GM10847 (cell line): ENCODE data around the gene MISFA.

Source experiments
- POLR2A ChIP-seq: IDR thresholded peaks from 2 replicates; pipeline ENCODE4 v1.6.1; 2011; ENCODE audit not compliant: insufficient read length; ENCODE audit errors: extremely low read depth

The MISFA gene

DNA sequence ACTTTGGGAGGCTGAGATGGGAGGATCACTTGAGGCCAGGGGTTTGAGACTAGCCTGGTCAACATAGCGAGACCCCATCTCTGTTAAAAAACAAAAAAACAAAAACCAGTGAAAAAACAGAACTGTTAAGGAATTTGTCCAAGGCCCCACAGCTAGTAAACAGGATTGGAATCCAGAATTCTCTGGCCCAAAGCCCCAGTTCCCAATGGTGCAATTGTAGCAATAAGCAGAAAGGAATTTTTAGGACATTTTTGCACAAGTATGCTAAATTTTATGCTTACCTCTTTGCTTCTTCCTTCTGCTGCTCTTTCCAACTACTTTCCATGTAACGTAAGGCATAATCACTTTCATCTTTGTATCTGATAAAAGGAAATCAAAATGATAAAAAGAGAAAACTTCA is 11.6 kb downstream of the MISFA start:
- TF ChIP-seq POLR2A, result no peak

DNA sequence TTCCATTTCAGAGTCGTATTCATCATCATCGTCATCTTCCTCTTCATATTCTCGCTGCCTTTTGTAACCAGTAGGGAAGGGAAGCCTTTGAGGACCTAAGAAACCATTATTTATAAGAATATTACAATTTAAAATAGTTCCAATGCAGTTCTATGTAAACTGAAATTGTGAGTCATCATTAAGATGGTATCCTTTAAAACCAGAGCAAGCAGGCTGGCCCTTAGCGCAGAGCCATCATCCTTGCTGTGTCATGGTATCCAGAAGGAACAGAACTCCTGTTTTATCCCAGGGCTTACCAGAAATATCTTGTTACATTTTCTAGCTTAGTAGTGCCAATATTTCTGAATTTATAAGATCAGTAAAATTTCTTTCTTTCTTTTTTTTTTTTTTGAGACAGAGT is 12.8 kb downstream of the MISFA start:
- no peak for TF ChIP-seq POLR2A

DNA sequence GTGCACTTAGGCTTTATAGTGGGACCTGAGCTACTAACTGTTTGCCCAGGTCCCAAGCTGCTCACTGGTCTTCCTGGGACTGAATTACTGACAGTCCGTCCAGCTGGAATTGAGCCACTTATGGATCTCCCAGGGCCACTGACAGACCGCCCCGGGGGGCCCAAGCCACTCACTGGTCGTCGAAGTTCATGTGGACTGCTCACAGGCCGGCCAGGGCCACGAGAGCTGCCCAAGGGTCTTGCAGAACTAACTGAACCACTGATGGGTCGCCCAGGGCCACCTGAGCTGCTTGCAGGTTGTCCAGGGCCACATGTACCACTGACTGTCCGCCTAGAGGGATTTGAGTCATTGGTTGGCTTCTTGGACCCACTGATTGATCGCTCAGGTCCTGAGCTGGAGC is 15.1 kb downstream of the MISFA start:
- no peak for TF ChIP-seq POLR2A

DNA sequence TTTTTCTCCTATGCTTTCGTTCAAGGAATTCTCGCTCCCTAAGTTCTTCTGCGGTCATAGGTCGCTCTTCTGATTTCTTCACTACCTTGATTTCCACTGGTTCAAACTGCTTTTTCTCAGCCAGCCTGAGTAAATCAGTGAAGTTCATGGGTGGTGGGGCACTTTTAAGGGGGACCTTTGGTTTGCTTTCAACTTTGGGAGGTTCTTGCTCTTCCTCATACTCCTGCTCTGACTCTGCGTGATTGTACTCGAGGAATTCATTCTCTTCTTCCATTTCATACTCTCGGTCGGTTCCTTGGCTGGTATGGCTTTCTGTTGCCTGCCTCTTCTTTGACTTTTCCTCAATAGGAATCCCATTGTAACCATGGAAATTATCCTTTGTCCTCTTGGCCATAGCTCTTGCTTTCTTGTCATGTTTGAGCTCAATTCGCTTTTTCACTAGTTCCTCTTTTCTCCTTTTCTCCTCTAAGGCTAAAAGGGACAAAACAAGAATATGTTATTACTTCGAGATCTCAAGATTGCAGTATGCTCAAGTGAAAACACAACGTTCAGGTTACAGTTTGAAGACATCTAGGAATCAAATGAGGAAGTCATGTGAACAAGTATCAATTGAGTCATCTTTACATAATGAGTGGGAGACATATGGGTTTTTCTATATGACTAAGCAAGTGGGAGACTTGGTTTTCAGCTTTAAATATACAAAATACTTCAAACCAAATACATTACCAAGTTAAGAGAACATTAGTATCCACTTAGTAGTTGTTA is 16.2 kb downstream of the MISFA start:
- no peak for TF ChIP-seq POLR2A

DNA sequence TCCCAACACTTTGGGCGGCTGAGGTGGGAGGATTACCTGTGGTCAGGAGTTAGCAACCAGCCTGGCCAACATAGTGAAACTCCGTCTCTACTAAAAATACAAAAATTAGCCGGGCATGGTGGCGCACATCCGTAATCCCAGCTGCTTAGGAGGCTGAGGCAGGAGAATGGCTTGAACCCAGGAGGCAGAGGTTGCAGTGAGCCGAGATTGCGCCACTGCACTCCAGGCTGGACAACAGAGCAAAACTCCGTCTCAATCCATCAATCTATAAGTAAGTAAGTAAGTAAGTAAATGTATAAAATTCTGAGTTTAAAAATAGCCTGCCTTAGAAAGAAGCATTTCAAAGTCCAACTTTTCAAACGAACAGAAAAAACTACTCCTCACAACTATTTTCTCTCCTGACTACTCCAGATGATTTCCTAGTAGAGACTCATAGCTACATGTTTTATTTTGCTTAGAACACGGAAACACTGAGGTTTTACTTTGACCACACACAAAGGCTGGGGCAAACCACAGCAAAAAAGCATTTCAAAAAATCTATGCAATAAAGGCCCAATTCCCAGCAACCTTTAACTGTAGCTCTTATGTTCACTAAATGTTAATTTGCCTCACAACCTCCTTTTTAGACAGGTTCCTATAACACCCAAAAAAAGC is 18.2 kb downstream of the MISFA start:
- TF ChIP-seq POLR2A, result no peak

DNA sequence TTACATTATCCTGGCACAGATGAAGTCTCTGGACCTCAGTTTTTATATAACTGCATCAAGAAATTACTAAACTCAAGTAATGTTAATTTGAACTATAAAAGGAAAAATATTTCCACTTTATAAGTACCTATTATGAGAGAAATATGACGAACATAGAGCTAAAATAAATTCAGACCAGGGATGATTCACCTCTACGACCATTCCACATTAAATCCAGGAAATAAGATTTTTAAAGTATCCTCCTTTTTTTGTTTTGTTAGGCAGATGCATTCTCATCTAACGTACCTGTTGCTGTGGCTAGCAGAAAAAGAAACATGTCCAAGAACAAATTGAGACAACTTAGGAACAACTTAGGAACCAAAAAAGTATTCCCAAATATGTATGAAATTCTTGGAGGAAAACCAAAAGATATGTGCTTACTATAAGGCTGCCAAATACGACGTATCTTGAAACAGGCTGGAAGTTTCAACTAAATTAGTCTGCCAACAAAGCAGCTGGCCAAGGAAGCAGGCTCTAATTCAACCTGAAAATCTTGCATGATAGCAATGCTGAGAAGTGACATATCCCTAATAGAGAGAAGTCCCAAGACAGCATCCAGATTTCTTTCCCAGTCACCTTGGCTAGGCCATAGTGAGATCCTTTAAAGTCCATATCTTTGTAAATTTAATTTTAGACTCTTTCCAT is 18.9 kb downstream of the MISFA start:
- TF ChIP-seq POLR2A, result no peak

DNA sequence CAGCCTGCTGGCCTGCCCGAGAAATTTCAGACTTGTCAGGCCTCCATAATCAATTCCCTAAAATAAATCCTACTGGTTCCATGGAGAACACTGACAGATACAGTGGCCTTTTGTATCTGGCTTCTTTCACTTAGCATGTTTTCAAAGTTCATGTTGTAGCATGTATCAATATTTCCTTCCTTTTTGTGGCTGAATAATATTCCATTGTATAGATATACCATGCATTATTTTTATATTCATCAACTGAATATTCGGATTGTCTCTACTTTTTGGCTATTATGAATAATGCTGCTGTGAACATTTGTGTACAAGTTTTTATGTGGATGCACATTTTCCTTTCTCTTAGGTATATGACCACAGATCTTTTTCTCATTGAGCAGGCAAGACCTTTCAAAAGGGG is 24.1 kb downstream of the MISFA start:
- TF ChIP-seq POLR2A, result no peak

DNA sequence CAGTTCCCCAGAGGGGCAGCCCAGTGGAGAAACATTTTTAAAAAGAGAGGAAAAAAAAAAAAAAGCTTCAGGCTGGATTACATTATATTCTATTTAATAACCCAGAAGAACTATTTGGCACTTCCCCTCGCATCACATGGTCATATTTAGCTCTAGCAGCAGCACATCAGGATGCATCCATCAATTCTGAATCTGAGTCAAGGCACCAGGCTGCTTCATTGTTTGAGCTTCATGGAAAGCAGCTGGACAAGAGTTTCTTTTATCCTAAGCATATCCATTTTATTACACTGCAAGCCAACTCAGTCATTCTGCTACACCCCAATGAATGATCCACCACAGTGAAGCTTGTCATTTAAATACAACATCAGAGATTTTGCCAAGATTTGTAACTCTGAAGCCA is 24.6 kb downstream of the MISFA start:
- no peak for TF ChIP-seq POLR2A

DNA sequence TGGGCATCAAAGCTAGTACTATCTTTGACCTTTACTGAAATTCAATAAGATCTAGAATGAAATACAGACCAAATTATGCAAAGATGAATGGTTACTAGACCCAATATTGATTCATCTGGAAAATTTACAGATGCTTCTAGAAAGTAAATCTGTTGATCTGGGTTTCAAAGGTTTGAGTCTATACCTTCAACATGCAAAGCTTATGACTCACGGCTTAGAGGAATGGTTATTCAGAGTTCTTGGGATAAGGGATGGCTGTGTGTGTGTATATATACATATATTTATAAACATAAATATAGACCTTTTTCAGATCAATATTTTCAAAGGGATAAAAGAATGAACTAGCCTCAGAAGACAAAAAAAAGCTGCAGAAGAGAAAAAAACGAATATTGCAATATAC is 33.3 kb downstream of the MISFA start:
- TF ChIP-seq POLR2A, result no peak

DNA sequence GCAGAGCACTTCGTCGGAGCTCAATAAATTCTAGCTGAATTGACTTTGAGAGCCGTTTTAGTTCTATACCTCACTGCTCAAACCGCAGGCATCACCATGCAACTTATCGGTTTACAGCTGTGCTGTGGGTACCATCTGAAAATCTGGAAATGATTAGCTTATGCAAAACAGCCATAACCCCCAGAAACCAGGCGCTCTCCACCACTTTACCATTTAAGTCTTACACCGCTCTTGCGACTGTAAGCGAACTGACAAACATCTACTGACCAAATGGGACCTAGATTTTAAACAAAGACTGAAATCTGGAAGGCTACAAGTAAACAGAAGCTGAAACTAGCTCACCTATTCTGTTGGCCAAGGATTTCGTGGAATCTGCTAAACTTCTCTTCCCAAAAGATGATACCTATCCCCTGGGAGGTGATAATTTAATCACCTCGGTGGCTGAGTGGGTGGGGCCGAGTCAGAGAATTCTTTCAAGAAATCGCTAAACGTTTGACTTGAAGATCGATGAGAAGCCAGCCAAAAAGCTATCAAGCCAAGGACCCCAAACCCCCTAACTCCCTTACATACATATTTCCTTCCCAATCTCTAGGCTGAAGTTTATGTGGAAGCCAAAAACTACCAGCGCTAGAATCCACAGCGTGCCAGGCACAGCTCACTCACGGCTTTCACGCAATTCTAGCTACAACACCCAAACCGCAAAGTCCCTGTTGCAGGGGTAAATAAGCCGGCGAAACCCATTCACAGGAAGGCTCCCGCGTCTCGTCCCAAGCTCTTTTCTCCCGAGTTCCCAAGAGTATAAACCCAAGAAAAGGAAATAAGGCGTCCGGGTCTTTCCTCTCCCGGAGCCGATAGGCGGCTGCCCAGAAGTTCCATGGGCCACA is 33.9 kb downstream of the MISFA start:
- TF ChIP-seq POLR2A, result no peak

DNA sequence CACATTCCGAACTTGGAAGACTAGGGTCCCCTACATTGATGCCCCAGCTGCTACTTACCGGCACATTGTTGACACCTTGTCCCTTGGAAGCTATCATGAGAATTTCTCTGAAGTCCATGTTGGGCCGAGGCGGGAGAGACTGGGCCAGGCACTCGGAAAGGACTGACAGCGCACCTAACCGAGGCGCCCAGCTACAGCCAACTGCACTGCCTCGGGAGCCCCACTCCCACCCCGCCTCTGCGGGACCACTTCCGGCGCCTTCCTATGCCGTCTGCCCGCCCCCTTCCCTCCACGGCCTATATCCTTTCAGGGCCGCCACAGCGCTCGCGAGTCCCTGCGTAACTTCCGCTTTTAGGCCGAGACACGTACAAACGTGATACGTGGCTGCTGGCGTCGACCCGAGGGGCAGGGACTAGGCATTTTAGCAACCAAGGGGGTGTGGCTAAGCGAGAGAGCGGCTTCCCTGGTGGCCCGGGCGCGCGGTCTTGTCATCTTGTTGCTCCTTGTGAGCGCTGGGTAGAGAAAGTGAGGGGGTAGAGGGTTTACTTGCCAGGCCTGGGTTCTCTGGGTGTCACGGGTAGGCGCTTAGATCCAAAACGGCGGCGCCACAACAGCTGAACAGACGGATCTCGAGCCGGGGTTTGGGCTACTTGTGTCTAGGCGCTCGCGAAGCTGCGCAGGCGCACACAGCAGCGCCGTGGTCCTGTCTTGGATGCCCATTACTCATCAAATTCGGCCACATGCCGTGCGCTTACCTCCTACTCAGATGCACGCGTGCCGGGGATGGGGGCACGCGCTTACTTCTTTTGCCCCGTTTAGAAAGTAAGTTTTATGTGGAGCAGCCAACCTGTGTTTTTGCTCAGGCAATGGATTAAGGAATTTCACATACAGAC is 34.8 kb downstream of the MISFA start, which contains the start of gene SPTY2D1:
Gene SPTY2D1, minus strand, starts transcription at position 203 of the 893 bp plus-strand sequence. Its CDS starts 85 bp downstream, at position 118.
- TF ChIP-seq POLR2A, result peak; percentile 87

DNA sequence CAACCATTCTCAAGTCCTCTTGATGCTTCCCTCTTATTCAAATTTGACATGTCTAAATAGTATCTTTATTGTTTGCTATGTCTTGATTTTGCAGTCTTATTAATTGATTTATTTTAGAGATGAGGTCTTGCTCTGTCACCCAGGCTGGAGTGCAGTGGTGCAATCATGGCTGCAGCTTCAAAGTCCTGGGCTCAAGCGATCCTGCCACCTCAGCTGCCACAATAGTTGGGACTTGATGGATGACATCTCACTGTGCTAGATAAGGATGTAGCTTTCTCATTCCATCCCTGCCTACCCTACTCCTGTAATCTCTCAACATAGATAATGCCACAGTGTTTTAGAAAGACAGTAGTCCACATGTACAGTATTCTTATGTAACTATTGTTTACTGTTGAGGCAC is 42.1 kb downstream of the MISFA start:
- TF ChIP-seq POLR2A, result no peak

DNA sequence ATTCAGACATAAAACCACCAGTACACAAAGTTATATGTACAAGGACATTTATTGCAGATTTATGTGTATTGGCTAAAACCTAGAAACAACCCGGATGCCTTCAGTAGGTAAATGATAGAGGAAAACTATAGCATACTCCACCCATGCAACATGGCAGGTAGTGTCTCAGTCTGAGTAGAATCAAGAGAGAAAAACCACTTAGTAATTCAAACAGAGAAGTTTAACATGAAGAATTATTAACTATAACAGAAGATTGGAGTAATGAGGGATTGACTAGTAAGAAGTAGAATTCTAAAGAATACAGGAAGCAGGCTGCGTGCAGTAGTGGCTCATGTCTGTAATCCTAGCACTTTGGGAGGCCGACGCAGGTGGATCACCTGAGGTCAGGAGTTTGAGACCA is 50.8 kb downstream of the MISFA start:
- TF ChIP-seq POLR2A, result no peak

DNA sequence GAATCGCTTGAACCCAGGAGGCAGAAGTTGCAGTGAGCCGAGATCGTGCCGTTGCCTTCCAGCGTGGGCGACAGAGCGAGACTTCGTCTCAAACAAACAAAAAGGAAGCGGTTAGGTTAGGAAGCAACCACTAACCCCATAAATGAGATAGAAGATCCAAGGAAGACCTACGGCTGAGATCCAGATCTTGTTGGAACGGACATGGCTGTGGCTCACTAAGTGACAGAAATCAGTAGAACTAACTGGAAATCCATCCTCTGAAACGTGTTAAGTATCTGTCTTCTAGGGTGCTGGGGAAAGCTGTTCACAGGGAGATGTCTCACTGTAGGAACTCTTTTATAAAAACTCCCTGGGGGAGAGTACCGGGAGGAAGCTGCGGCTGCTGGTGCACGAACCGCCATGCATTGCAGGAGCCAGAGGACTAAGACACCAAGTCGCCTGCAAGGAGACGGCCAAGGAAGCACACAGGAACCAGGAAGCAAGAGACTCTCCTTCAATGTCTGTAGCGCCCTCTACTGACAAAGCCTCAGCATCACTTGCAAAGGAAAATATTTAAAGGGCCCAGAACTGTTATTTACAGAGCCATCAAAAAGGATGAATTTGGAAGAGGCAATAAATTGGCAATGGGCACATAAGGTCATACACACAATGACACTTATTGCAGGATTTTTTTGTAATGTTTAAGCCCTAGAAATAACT is 51.4 kb downstream of the MISFA start:
- no peak for TF ChIP-seq POLR2A
